Hepatocyte (in vitro differentiated cells): Measurements from ENCODE around the gene CHD1L. TPM values are rescaled to one million over a fixed set of nuclear protein-coding genes. Genes with fewer than 3 reads are reported as not detected.
A peak's percentile ranks its signal among the peaks of the same experiment; 100 is the strongest.

Source experiments
- DNase-seq: peaks from one replicate; pipeline ENCODE4 v3.0.0-alpha.2; 2016; ENCODE audit warnings: low spot score
- H2AFZ ChIP-seq: fragments of 200-600 bp; sonication (generic); 2 replicates; pipeline ENCODE4 v1.6.0; 2016; ENCODE audit warnings: antibody characterized with exemption, mild to moderate bottlenecking
- H3K27ac ChIP-seq: fragments of 200-600 bp; sonication (generic); 2 replicates; pipeline ENCODE4 v1.5.1; 2016; ENCODE audit warnings: mild to moderate bottlenecking
- H3K27me3 ChIP-seq: fragments of 200-600 bp; sonication (generic); 2 replicates; pipeline ENCODE4 v1.6.1; 2016
- H3K36me3 ChIP-seq: fragments of 200-600 bp; sonication (generic); replicated peaks from 2 replicates; pipeline ENCODE4 v1.5.1; 2016; ENCODE audit warnings: low read depth; ENCODE audit not compliant: insufficient read depth
- H3K4me1 ChIP-seq: fragments of 200-600 bp; sonication (generic); 2 replicates; pipeline ENCODE4 v1.5.1; 2016; ENCODE audit warnings: mild to moderate bottlenecking, moderate library complexity; ENCODE audit not compliant: insufficient read depth
- H3K4me2 ChIP-seq: fragments of 200-600 bp; sonication (generic); 2 replicates; pipeline ENCODE4 v1.6.0; 2016
- H3K4me3 ChIP-seq: fragments of 200-600 bp; sonication (generic); 2 replicates; pipeline ENCODE4 v1.5.1; 2016; ENCODE audit warnings: mild to moderate bottlenecking
- H3K79me2 ChIP-seq: fragments of 200-600 bp; sonication (generic); 2 replicates; pipeline ENCODE4 v1.6.0; 2017; ENCODE audit warnings: mild to moderate bottlenecking
- H3K9me2 ChIP-seq: fragments of 200-600 bp; sonication (generic); replicated peaks from 2 replicates; pipeline ENCODE4 v1.6.0; 2017; ENCODE audit warnings: mild to moderate bottlenecking; ENCODE audit not compliant: insufficient read depth
- H3K9me3 ChIP-seq: fragments of 200-600 bp; sonication (generic); 2 replicates; pipeline ENCODE4 v1.5.1; 2016; ENCODE audit warnings: low read depth, mild to moderate bottlenecking
- H4K20me1 ChIP-seq: fragments of 200-600 bp; sonication (generic); 2 replicates; pipeline ENCODE4 v1.6.0; 2016; ENCODE audit warnings: mild to moderate bottlenecking; ENCODE audit not compliant: insufficient read depth, poor library complexity, severe bottlenecking
- EZH2 ChIP-seq: fragments of 200-600 bp; sonication (generic); IDR thresholded peaks from 2 replicates; pipeline ENCODE4 v1.6.1; 2016; ENCODE audit warnings: antibody characterized with exemption, mild to moderate bottlenecking, borderline replicate concordance
- EZH2phosphoT487 ChIP-seq: fragments of 200-600 bp; sonication (generic); IDR thresholded peaks from one replicate; pipeline ENCODE4 v1.6.1; 2018; ENCODE audit warnings: antibody characterized with exemption, mild to moderate bottlenecking, low read depth, moderate library complexity; ENCODE audit not compliant: unreplicated experiment, severe bottlenecking
- WGBS: methylation state at CpG from one replicate; pipeline ENCODE4 v1.1.6; 2016; ENCODE audit warnings: low lambda C conversion rate; ENCODE audit errors: missing lambda C conversion rate; 5-methylcytosine and 5-hydroxymethylcytosine counted together
- polyA plus RNA-seq: library from polyadenylated mRNA; unstranded; fragments of >200 nt; fragmentation: Nextera tagmentation; extraction: Ambion mirVana; gene quantifications from 2 replicates; pipeline ENCODE4 v1.2.1, GENCODE V29; 2016
- total RNA-seq: library from RNA; depleted of rRNA; stranded (reverse); fragments of >200 nt; gene quantifications from 2 replicates; pipeline ENCODE4 v1.2.3, GENCODE V29; 2014
- TF ChIP-seq, protein P1 (sequence below): fragments of 200-600 bp; sonication (generic); IDR thresholded peaks from 2 replicates; pipeline ENCODE4 v1.5.1; 2016; ENCODE audit warnings: antibody characterized with exemption, mild to moderate bottlenecking; ENCODE audit not compliant: poor library complexity

CHD1L gene
- total and polyA plus RNA-seq, 2 experiments from 2014 or later, result 30.0 to 41.6 TPM

DNA sequence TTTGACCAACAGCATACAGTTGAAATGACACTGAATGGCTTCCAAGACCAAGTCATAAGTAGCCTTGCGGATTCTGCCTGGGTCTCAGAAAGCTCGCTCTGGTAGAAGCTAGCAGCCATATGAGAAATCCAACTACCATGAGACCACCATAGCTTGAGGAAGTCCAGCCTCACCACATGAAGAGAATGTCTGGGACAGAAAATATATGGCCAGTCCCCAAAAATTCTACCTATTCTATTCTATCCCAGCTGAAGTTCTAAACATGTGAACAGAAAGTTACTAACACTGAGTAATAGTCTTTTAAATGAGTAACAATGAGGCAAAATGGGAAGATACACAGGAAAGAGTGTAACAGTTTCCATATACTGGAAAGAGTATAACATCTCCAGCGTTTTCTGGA, 26.4 kb upstream of the CHD1L start:
- no peak for DNase-seq
- no peaks in the 10 kb centered on the region for H4K20me1 ChIP-seq
- 92% methylated on average over 3 of the region's 3 CpGs for WGBS
- no peak for TF ChIP-seq EZH2
- TF ChIP-seq, protein P1, sequence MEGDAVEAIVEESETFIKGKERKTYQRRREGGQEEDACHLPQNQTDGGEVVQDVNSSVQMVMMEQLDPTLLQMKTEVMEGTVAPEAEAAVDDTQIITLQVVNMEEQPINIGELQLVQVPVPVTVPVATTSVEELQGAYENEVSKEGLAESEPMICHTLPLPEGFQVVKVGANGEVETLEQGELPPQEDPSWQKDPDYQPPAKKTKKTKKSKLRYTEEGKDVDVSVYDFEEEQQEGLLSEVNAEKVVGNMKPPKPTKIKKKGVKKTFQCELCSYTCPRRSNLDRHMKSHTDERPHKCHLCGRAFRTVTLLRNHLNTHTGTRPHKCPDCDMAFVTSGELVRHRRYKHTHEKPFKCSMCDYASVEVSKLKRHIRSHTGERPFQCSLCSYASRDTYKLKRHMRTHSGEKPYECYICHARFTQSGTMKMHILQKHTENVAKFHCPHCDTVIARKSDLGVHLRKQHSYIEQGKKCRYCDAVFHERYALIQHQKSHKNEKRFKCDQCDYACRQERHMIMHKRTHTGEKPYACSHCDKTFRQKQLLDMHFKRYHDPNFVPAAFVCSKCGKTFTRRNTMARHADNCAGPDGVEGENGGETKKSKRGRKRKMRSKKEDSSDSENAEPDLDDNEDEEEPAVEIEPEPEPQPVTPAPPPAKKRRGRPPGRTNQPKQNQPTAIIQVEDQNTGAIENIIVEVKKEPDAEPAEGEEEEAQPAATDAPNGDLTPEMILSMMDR, result no peak
- TF ChIP-seq EZH2phosphoT487, result no peak
- peaks cover 37% of the 10 kb centered on the region for H3K4me1 ChIP-seq
- H3K9me3 ChIP-seq, result no peaks in the 10 kb centered on the region
- peak overlapping the region; percentile 29 for H3K4me2 ChIP-seq
- H3K27ac ChIP-seq, result peak overlapping the region; percentile 11
- H3K36me3 ChIP-seq, result no peaks in the 10 kb centered on the region
- H2AFZ ChIP-seq, result no peak overlapping the region
- no peaks in the 10 kb centered on the region for H3K9me2 ChIP-seq
- no peaks in the 10 kb centered on the region for H3K27me3 ChIP-seq
- no peaks in the 10 kb centered on the region for H3K79me2 ChIP-seq
- H3K4me3 ChIP-seq, result no peak overlapping the region

- no peak overlapping the region for H3K4me2 ChIP-seq
- no peaks in the 10 kb centered on the region for H3K27me3 ChIP-seq
- H3K9me3 ChIP-seq, result no peaks in the 10 kb centered on the region
- WGBS, result over 99% methylated on average over 7 of the region's 7 CpGs
- no peak for TF ChIP-seq EZH2phosphoT487
- TF ChIP-seq, protein P1, result no peak
- TF ChIP-seq EZH2, result no peak
- H3K4me3 ChIP-seq, result no peak overlapping the region
- H3K27ac ChIP-seq, result no peak overlapping the region
- no peaks in the 10 kb centered on the region for H4K20me1 ChIP-seq
- H2AFZ ChIP-seq, result no peak overlapping the region
- H3K4me1 ChIP-seq, result peaks cover 28% of the 10 kb centered on the region
- no peaks in the 10 kb centered on the region for H3K79me2 ChIP-seq
- no peak for DNase-seq
- H3K36me3 ChIP-seq, result no peaks in the 10 kb centered on the region
- no peaks in the 10 kb centered on the region for H3K9me2 ChIP-seq
Observed at GRCh38 chr1:147217141-147217540, 25.3 kb upstream of the CHD1L start.

DNA sequence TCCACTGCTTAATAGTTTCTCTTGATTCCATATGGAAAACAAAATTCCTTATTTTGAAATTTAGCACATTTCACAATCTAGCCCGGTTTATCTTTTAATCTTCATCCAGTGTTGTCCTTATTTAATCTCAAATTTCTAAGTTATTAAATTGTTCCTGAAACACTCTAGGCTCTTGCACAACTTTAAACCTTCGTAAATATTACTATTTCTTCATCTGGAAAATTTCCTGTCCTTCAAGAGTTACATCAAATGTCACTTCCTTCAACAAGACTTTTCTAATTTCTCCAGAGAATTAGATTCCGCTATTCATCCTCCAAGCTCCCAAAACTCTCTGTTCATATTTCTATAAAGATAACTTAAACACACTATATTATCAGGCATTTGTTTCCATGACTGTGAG, 23.9 kb upstream of the CHD1L start:
- DNase-seq, result no peak
- Histone ChIP-seq H3K4me1 (peaks cover 20% of the 10 kb centered on the region), H3K79me2 (no peaks in the 10 kb centered on the region), H3K4me2 (no peak overlapping the region), H2AFZ (no peak overlapping the region), H3K9me2 (no peaks in the 10 kb centered on the region), H3K27ac (no peak overlapping the region), H4K20me1 (no peaks in the 10 kb centered on the region), H3K9me3 (no peaks in the 10 kb centered on the region), H3K36me3 (no peaks in the 10 kb centered on the region), H3K4me3 (no peak overlapping the region), H3K27me3 (no peaks in the 10 kb centered on the region)
- TF ChIP-seq EZH2phosphoT487 (no peak), EZH2 (no peak)
- TF ChIP-seq, protein P1, result no peak
- 60% methylated on average over 3 of the region's 3 CpGs for WGBS
